ENCODE data around the gene KISS1. TPM values are rescaled to one million over a fixed set of nuclear protein-coding genes. Genes with fewer than 3 reads are reported as not detected.

KISS1 gene
- total RNA-seq, 1 experiment from 2014 or later: 0.35 TPM

DNA sequence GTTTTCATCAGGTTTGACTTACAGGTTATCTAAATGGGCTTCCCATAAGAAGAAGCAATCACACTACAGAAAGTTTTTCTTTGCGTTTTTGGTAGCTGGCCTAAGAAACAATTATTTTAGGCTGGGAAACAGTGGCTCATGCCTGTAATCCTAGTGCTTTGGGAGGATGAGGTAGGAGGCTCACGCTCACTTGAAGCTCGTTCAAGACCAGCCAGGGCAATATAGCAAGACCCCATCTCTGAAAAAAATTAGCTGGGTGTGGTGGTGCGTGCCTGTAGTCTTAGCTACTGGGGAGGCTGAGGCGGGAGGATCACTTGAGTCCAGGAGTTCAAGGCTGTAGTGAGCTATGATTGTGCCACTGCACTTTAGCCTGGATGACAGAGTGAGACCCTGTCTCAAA, 28.6 kb downstream of the KISS1 start:
- Mint-ChIP-seq H3K9me3 (peaks cover 42% of the 10 kb centered on the region), H3K4me3 (no peak overlapping the region), H3K27me3 (ENCODE audit: low read depth) (peaks cover 24% of the 10 kb centered on the region), H3K27ac (no peak overlapping the region), H3K4me1 (no peaks in the 10 kb centered on the region), H3K36me3 (peaks cover 25% of the 10 kb centered on the region)
- ChIA-PET POLR2A (no interaction called here), CTCF (interaction anchor here (1.3 to 8.4 kb wide), 3 partner anchors 31 to 230 kb away, joined by 3 to 159 read pairs (median 22); no protein-coding TSS in a partner anchor)
- DNase-seq (ENCODE audit: low spot score) (no peak), ATAC-seq (no peak)
- TF ChIP-seq PRRX2 (CRISPR knock-in tag; IDR thresholded peaks at IDR 0.05): no peak
- no peak for TF ChIP-seq ATF1 (CRISPR knock-in tag; IDR thresholded peaks at IDR 0.05)
- TF ChIP-seq, protein P1, sequence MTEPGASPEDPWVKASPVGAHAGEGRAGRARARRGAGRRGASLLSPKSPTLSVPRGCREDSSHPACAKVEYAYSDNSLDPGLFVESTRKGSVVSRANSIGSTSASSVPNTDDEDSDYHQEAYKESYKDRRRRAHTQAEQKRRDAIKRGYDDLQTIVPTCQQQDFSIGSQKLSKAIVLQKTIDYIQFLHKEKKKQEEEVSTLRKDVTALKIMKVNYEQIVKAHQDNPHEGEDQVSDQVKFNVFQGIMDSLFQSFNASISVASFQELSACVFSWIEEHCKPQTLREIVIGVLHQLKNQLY (CRISPR knock-in tag; IDR thresholded peaks at IDR 0.05): no peak
- TF ChIP-seq, protein P2, sequence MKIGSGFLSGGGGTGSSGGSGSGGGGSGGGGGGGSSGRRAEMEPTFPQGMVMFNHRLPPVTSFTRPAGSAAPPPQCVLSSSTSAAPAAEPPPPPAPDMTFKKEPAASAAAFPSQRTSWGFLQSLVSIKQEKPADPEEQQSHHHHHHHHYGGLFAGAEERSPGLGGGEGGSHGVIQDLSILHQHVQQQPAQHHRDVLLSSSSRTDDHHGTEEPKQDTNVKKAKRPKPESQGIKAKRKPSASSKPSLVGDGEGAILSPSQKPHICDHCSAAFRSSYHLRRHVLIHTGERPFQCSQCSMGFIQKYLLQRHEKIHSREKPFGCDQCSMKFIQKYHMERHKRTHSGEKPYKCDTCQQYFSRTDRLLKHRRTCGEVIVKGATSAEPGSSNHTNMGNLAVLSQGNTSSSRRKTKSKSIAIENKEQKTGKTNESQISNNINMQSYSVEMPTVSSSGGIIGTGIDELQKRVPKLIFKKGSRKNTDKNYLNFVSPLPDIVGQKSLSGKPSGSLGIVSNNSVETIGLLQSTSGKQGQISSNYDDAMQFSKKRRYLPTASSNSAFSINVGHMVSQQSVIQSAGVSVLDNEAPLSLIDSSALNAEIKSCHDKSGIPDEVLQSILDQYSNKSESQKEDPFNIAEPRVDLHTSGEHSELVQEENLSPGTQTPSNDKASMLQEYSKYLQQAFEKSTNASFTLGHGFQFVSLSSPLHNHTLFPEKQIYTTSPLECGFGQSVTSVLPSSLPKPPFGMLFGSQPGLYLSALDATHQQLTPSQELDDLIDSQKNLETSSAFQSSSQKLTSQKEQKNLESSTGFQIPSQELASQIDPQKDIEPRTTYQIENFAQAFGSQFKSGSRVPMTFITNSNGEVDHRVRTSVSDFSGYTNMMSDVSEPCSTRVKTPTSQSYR (CRISPR knock-in tag; IDR thresholded peaks at IDR 0.05): no peak

DNA sequence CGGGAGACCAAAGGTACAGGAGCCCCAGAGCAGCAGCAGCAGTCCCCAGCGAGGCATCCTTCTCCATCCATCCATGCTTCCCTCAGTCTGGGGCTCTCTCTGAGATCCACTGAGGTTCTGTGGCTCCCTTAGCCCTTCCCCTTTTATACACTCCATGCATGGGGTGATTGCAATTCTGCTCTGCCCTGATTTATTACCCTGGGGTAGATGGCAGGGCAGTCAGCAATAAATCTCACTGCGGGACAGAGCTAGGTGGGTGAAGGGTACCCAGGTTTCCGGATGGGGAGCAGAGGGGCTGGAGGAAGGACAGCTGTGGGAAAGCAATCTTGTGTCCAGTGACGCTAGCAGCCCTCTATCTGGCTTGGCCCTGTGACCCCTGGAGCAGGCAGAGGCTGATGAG, 30.1 kb downstream of the KISS1 start, which contains the start of gene REN:
Gene REN, minus strand, starts transcription at position 119 of the 400 bp plus-strand sequence. Its CDS starts 44 bp downstream, at position 75.
- peaks cover 2% of the 10 kb centered on the region; the same call in 1 of the 2 replicates for H3K4me1 Mint-ChIP-seq
- TF ChIP-seq TEAD1 (CRISPR knock-in tag; IDR thresholded peaks at IDR 0.05) (no peak), ZNF232 (CRISPR knock-in tag; IDR thresholded peaks at IDR 0.05) (no peak), PRRX2 (CRISPR knock-in tag; IDR thresholded peaks at IDR 0.05) (no peak), ZNF317 (CRISPR knock-in tag; IDR thresholded peaks at IDR 0.05; ENCODE audit: borderline replicate concordance, low read depth) (no peak), IRF2 (CRISPR knock-in tag; IDR thresholded peaks at IDR 0.05; ENCODE audit: borderline replicate concordance, low read depth) (no peak), TP53 (CRISPR knock-in tag; IDR thresholded peaks at IDR 0.05) (no peak), MYBL2 (CRISPR knock-in tag; IDR thresholded peaks at IDR 0.05) (no peak)
- POLR2A ChIA-PET: no interaction called here
- peaks cover 18% of the 10 kb centered on the region for H3K27me3 Mint-ChIP-seq (ENCODE audit: low read depth)
- H3K9me3 Mint-ChIP-seq: peaks cover 30% of the 10 kb centered on the region
- DNase-seq (ENCODE audit: low spot score) (no peak), ATAC-seq (no peak)
- H3K4me3 Mint-ChIP-seq: no peak within 1 kb of the TSS
- H3K27ac Mint-ChIP-seq: no peak within 1 kb of the TSS
- CTCF ChIA-PET: interaction anchor here (0.6 to 8.4 kb wide), 7 partner anchors 32 to 232 kb away, joined by 3 to 159 read pairs (median 5); partner anchors contain the start of gene GOLT1A
- H3K36me3 Mint-ChIP-seq: peaks cover 22% of the 10 kb centered on the region

DNA sequence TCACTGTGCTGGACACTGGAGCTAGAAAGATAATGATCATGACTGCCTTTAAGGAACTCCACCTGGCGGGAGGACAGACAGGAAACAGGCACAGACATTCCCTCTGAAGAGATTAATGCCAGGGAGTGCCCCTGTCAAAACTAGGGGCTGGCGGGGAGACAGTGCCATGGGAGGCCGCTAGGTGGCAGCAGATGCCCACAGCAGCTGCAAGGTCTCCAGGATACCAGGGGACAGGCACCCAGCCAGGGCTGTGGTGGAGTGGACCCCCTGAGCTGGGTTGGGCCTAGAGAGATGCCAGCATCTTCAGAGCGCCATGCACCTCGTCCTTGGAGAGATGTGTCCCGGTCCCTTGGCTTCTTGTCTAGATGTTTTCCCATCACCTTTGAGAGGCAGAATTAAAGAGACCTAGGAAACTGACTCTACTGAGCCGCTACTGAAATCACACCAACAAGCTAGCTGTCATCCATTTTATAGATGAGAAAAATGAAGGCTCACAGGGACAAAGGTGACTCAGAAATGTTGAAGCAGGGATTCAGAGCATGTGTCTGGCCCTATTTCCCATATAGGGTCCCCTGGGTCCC, 33.7 kb downstream of the KISS1 start:
- ATAC-seq (peak; percentile 98), DNase-seq (ENCODE audit: low spot score) (peak; percentile 94)
- TF ChIP-seq, protein P3, sequence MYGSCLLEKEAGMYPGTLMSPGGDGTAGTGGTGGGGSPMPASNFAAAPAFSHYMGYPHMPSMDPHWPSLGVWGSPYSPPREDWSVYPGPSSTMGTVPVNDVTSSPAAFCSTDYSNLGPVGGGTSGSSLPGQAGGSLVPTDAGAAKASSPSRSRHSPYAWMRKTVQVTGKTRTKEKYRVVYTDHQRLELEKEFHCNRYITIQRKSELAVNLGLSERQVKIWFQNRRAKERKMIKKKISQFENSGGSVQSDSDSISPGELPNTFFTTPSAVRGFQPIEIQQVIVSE (CRISPR knock-in tag; IDR thresholded peaks at IDR 0.05; ENCODE audit: borderline replicate concordance): no peak
- TF ChIP-seq, protein P4, sequence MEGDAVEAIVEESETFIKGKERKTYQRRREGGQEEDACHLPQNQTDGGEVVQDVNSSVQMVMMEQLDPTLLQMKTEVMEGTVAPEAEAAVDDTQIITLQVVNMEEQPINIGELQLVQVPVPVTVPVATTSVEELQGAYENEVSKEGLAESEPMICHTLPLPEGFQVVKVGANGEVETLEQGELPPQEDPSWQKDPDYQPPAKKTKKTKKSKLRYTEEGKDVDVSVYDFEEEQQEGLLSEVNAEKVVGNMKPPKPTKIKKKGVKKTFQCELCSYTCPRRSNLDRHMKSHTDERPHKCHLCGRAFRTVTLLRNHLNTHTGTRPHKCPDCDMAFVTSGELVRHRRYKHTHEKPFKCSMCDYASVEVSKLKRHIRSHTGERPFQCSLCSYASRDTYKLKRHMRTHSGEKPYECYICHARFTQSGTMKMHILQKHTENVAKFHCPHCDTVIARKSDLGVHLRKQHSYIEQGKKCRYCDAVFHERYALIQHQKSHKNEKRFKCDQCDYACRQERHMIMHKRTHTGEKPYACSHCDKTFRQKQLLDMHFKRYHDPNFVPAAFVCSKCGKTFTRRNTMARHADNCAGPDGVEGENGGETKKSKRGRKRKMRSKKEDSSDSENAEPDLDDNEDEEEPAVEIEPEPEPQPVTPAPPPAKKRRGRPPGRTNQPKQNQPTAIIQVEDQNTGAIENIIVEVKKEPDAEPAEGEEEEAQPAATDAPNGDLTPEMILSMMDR (IDR thresholded peaks at IDR 0.05): peak; percentile 99
- TF ChIP-seq FOXP1 (CRISPR knock-in tag; IDR thresholded peaks at IDR 0.05; ENCODE audit: borderline replicate concordance): no peak
- peak; percentile 55; the same call in 1 of the 2 replicates for TF ChIP-seq TEAD1 (CRISPR knock-in tag; IDR thresholded peaks at IDR 0.05)
- TF ChIP-seq ETV6 (CRISPR knock-in tag; IDR thresholded peaks at IDR 0.05): peak; percentile 48; the same call in 1 of the 2 replicates
- Mint-ChIP-seq H3K4me3 (no peak overlapping the region), H3K9me3 (peaks cover 5% of the 10 kb centered on the region), H3K27me3 (ENCODE audit: low read depth) (peaks cover 9% of the 10 kb centered on the region), H3K4me1 (peaks cover 2% of the 10 kb centered on the region; the same call in 1 of the 2 replicates), H3K27ac (no peak overlapping the region), H3K36me3 (no peaks in the 10 kb centered on the region)
- ChIA-PET POLR2A (interaction anchor here (0.6 to 1.1 kb wide), 4 partner anchors 11 to 236 kb away, joined by 3 read pairs; partner anchors contain the start of gene ETNK2), CTCF (interaction anchor here (0.5 to 8.4 kb wide), 82 partner anchors 8 to 817 kb away, joined by 3 to 159 read pairs (median 4); partner anchors contain the start of genes ETNK2, GOLT1A, KISS1 and PLEKHA6)
